Measurements from ENCODE around the gene TENT5D.
"Not testable (repeated sequence)": the region's sequence is repeated elsewhere in the genome, so short reads cannot be mapped to it uniquely, and the experiment has no call there.

The TENT5D gene

GRCh38 chrX:80420147-80420546, at the start of gene TENT5D:
TSS of gene TENT5D (plus strand) at chrX:80420447. CDS start at chrX:80442540, 22,093 bp downstream.
- no peak for DNase-seq

- not testable (repeated sequence) for DNase-seq
Observed at GRCh38 chrX:80385651-80386050, 34.6 kb upstream of the TENT5D start.

GRCh38 chrX:80388206-80388605, 32.0 kb upstream of the TENT5D start:
- no peak for DNase-seq

GRCh38 chrX:80412042-80412441, 8.2 kb upstream of the TENT5D start:
- no peak for DNase-seq

- no peak for DNase-seq
Observed at GRCh38 chrX:80423000-80423399, 2.8 kb downstream of the TENT5D start.

DNA sequence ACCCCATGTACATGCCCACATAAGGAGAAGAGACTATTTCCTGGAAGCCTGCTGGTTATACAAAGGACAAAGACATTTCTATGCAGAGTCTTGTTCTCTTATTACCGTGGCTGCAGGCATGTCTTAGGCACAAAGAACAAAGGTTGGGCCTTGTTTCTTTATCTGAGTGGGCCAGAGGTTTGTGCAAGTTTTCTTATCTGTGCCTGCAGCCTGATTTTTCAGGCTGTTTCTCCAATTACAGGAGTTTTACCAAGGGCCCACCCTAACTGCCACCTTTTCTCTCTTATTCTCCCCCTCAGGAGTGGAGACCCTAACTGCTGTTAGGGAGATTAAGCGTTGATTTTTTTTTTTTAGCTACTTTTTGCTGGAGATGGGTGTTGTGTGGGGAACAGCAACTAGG, 3.5 kb downstream of the TENT5D start:
- DNase-seq = no peak

- DNase-seq = peak in 1 of 2 experiments; percentile 0
Observed at GRCh38 chrX:80430826-80431504, 10.7 kb downstream of the TENT5D start.

DNA sequence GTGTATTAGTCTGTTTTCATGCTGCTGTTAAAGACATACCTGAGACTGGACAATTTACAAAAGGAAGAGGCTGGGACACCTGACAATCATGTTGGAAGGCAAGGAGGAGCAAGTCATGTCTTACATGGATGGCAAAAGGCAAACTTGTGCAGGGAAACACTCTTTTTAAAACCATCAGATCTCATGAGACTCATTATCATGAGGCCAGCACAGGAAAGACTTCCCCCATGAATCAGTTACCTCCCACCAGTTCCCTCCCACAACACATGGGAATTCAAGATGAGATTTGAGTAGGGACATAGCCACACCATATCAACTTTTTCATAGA, 11.2 kb downstream of the TENT5D start:
- DNase-seq = no peak

- DNase-seq = no peak
Observed at GRCh38 chrX:80432441-80432840, 12.2 kb downstream of the TENT5D start.

- DNase-seq = no peak
Observed at GRCh38 chrX:80432863-80433262, 12.6 kb downstream of the TENT5D start.

DNA sequence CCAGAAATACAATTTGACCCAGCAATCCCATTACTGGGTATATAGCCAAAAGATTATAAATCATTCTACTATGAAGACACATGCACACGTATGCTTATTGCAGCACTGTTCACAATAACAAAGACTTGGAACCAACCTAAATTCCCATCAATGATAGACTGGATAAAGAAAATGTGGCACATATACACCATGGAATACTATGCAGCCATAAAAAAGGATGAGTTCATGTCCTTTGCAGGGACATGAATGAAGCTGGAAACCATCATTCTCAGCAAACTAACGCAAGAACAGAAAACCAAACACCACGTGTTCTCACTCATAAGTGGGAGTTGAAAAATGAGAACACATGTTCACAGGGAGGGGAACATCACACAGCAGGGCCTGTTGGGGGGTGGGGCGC, 47.9 kb downstream of the TENT5D start:
- DNase-seq = not testable (repeated sequence)

DNA sequence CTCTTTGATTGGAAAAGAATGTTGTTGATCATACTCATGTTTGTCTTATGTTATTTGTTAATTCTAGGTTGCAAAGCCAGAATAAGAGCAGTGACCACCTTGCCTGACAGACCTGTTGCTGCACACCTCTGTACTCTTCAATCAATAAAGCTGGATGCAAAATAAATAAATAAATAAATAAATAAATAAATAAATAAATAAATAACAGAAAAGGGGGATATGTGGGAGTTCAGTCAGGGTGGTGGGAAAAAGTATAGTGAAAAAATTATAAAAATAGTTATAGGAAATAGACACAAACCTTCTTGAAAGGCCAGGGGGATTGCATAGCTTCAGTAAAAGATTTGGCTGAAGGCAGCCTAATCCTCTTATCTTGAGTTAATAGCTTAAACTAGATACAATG, 51.3 kb downstream of the TENT5D start:
- DNase-seq = no peak

DNA sequence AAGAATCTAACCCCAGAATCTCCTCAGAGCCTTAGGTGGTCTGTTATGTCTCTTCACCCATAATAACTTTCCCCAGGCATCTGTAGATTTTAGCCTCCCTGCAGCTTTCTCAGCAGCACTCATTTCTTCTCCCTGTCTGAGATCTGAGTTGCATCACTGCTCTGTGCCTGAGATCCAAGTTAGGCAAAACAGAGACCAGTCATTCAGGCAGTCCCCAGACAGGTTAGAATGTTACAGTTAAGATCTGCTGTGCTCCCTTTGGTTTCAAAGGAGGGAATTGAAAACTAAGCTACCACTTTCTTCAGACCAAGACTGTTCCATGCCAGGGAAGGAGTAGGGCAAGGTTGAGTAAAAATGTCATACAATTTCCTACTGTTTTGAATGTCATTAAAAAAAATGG, 65.3 kb downstream of the TENT5D start:
- DNase-seq = no peak

DNA sequence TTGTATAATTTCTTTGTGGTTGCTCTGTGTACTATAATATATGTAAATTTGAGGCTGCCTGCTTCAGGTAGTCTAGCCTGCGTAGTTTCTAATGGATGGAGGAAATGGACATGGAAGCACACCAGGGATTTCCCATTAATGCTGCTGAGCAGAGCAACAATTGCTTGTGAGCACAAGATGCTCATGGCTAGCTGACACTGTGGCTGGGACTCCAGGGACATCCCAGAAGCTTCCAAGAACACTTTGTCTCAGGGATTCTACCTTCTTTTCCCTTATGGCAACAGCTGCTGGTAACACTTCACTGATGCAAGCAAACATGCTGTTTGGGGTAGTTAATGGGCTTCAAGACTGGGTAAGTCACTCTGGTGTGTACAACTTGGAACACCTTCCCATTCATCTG, 66.1 kb downstream of the TENT5D start:
- DNase-seq = no peak

GRCh38 chrX:80489166-80489565, 68.9 kb downstream of the TENT5D start:
- DNase-seq = no peak
